HG03565 (cell line): ENCODE results near the gene FMNL2.

ENCODE experiments used
- ATAC-seq: cut with Tn5 transposase; IDR thresholded peaks from one replicate; pipeline ENCODE4 v1.9.1; 2021; ENCODE audit warnings: mild to moderate bottlenecking, moderate library complexity; ENCODE audit not compliant: unreplicated experiment

FMNL2 gene

DNA sequence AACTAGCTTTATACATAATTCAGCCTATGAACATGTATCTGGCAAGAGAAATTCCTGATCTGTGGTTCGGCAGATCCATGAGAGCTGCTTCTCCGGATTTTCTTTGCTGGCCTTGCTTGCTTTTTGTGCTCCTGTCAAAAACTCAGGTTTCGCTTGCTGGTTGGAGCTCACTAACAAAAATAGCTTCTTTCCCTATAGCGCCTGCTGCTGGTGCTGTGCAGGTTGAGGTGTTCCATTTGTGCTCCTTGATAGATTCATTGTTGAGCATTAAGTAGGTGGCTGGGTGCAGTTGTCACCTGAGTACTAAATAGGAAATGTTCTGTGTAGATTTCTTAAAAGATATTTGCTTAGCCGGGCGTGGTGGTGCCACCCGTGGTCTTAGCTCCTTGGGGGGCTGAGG is 234.2 kb downstream of the FMNL2 start:
- ATAC-seq = no peak

DNA sequence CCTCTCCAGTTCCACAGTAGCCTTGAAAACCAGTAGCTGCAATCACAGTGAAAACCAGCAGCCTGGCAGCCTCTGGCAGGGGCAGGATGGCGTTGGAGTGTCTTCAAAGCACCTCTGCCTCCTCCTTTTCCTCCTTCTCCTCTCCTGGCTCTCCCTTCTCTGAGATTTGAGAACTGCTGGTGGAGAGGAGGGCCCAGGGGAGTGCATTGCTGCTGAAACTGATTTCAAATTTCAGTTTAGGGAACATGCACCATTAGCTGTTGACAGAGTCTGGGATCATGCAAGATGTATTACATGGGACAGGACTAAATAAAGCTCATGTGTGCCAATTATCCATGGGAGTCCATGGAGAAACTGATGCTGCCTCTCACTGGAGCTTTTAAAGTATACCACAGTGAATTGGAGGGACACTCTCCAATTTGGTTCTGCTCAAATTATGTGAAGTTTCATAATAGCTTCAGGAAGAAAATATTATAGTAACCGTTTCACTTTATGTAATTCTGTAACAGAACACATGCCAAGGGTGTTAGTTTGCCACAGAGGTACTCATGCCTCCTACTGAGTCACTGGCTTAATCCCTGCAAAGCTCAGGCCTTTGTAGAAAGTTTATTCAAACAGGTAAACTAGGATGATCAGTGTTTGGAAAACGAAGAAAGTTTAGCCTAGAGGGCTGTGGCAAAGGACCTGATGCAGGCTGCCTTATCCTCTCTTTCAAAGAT is 236.2 kb downstream of the FMNL2 start:
- ATAC-seq = no peak

- ATAC-seq = no peak
These were observed 237.1 kb downstream of the FMNL2 start for GRCh38 chr2:152572031-152572430.

GRCh38 chr2:152573168-152573567 is 238.2 kb downstream of the FMNL2 start:
- ATAC-seq = peak; percentile 97

GRCh38 chr2:152577579-152577978 is 242.6 kb downstream of the FMNL2 start:
- ATAC-seq = no peak

DNA sequence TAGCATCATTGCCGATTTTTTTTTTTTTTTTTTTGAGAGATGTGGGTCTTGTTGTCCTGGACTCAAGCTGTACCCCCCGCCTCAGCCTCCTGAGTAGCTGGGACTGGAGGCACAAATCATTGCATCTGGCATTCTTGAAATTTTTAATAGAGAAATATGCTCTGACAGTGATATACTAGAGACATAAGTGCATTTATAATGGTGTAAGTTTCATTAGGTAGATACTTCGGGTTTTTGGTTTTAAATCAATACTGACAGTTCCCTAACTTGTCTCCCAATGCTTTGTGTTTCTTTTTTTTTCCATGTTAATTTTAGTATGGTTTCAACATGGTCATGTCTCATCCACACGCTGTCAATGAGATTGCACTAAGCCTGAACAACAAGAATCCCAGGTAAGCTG is 243.6 kb downstream of the FMNL2 start:
- no peak for ATAC-seq

- no peak for ATAC-seq
These were observed 245.7 kb downstream of the FMNL2 start for GRCh38 chr2:152580714-152581113.

GRCh38 chr2:152581360-152581759 is 246.4 kb downstream of the FMNL2 start:
- ATAC-seq = no peak

DNA sequence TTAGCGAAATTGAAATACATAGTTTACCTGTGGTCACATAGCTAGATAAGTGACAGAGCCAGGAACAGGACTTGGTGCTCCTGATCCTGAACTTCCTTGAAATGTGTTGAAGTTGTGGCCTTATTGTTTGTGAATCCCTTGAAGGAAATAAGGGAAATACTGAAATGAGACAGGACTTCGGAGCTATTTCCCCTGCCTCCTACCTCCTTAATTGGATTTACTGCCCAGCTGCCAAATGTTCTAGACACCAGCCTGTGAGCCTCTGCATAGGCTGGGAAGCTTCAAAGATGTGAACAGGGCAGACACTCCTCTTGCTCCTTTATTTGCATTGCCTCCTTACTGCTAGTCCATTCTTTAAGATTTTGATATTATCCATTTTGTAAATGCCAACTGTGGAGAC is 247.1 kb downstream of the FMNL2 start:
- no peak for ATAC-seq

DNA sequence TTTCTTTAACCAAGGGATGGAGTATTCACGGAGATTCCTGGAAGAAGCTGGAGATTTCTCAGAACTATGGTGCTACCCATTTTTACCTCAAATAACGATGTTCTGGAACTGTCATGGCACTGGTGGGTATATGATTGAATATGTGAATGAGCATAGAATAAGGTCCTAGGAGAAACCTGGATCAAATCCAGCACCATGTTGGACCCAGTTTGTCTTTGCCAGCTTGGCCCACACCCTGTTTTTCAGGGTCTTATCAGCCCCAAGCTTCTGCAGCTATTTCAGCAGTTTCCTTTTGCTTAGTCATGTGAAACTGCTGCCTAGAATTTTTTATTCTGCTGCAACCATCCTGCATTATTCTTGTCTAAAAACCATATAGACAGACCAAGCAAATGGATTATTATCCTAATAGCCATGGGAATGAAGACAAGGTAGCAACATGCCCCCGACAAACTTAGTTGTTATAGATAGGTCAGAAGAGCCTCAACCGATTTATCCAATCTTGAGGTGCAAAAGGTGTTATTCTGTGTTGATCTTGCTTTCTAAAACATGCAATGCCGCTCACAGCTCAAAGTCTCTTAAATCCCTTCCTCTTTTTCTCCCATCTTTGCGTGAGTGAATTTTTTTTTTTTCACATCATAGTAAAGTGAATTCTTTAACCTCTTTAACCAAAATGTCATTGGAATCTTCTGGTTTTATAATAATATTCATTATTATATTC is 248.7 kb downstream of the FMNL2 start:
- ATAC-seq = no peak

- no peak for ATAC-seq
These were observed 249.3 kb downstream of the FMNL2 start for GRCh38 chr2:152584301-152584700.

GRCh38 chr2:152585830-152586484 is 251.0 kb downstream of the FMNL2 start:
- no peak for ATAC-seq

GRCh38 chr2:152587187-152587947 is 252.4 kb downstream of the FMNL2 start:
- no peak for ATAC-seq

GRCh38 chr2:152588998-152589397 is 254.0 kb downstream of the FMNL2 start:
- no peak for ATAC-seq

DNA sequence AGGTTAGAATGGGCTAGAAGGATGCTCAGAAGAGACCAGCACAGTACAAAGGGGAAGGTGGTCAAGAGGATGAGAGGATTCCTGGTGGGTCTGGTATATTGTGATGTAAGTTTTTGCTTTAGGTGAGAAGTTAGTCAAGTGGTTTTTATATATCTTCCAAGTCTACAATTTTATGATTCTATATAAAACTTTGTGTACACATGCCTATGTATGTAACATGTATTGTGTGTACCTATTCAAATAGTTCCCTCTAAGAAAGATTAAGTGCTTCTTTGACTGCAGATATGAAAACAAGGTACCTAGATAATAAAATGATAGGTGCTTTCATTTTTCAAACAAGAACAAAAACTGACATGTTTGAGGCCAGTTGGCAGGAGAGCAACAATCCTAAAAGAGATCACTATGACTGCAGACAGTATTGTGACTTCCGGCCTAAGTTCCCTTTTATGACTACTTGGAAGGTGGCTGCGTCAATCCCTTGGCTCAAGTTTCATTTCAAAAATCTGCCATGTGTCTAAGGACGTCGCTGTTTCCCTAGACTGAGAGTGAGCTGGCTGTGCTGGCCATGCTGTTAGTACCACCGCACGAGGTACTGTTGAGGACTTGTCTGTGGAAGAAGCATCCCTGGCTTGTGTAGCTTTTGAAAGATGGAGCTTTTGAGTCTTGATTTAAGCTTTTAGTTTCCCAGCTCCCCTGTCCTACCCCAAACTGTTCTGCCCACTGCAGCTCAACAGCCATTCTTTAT is 259.2 kb downstream of the FMNL2 start:
- peak; percentile 87 for ATAC-seq

DNA sequence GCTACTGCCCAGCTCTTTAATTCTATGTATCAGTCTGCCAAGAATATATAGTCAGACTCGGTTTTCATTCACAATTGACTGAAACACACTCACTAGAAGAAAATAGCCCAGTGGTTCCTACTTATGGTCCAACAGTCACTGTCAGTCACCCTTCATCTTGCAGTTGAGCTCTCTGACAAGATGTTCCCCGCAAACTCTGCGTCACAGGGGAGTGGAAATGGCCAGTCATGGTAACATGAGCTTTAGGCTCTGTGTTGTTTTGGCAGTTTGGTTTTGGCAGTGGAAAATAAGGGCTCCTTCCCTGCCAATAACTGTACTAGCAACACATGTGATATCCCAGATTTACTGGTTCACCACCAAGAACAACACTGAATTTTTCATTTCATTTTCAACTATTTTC is 259.8 kb downstream of the FMNL2 start:
- no peak for ATAC-seq

DNA sequence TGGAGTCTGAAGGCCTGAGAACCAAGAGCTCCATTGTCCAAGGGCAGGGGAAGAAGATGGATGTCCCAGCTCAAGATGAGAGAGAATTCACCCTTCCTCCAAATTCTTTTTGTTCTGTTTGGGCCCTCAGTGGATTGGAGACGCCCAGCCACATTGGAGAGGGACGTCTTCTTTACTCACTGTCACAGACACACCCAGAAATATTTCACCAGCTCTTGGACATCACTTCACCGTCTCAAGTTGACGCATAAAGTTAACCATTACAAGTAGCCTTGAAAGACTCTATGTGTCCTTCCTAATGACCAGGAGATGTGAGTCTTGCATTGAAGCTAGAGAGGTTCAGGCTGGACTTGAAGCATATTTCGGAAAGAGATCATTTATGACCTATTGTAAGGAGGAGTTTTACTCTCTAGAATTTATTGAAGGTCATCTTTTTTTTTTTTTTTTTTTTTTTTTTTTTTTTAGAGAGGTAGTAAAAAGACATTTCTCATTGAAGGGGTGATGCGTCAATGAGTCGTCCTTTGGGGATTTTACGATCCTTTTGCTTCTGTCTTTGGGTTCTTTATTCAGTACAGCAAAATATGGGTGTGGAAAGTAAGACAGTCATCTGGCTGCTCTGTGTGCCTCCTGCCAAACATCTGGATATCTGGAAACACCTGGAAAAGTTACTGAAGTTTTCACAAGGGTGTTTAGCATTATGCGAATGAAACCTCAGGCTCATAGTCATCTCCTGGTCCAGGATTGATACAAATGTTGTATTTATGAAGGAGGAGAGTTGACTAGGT is 264.2 kb downstream of the FMNL2 start:
- ATAC-seq = no peak

GRCh38 chr2:152600051-152600657 is 265.2 kb downstream of the FMNL2 start:
- ATAC-seq = no peak

GRCh38 chr2:152600697-152601096 is 265.7 kb downstream of the FMNL2 start:
- no peak for ATAC-seq
